Measurements from ENCODE around the gene PHYHD1.
A peak's percentile ranks its signal among the peaks of the same experiment; 100 is the strongest.

Gene PHYHD1

GRCh38 chr9:128972956-128973355 is 52.2 kb downstream of the PHYHD1 start:
- peak; percentile 52 for DNase-seq (ENCODE audit: low read depth)

- DNase-seq (ENCODE audit: low read depth): no peak
These were observed 58.3 kb downstream of the PHYHD1 start for GRCh38 chr9:128979111-128979510.

- no peak for DNase-seq (ENCODE audit: low read depth)
These were observed 62.8 kb downstream of the PHYHD1 start for GRCh38 chr9:128983536-128983935.

GRCh38 chr9:128986671-128987070 is 65.9 kb downstream of the PHYHD1 start:
- DNase-seq (ENCODE audit: low read depth): no peak

- peak; percentile 64 for DNase-seq (ENCODE audit: low read depth)
These were observed 67.0 kb downstream of the PHYHD1 start for GRCh38 chr9:128987805-128988204.

Data from HS-5 (cell line).